Measurements from ENCODE around the gene STARD13.
"Not testable (repeated sequence)": the region's sequence is repeated elsewhere in the genome, so short reads cannot be mapped to it uniquely, and the experiment has no call there.

The STARD13 gene

GRCh38 chr13:33191425-33192210, 93.9 kb downstream of the STARD13 start:
- DNase-seq = no peak

- DNase-seq = no peak
Measured at GRCh38 chr13:33189470-33189869, 96.1 kb downstream of the STARD13 start.

GRCh38 chr13:33188093-33188882, 97.3 kb downstream of the STARD13 start:
- DNase-seq = no peak

- no peak for DNase-seq
Measured at GRCh38 chr13:33186861-33187291, 98.7 kb downstream of the STARD13 start.

GRCh38 chr13:33185853-33186252, 99.7 kb downstream of the STARD13 start:
- no peak for DNase-seq

GRCh38 chr13:33184530-33184929, 101.0 kb downstream of the STARD13 start:
- no peak for DNase-seq

GRCh38 chr13:33184112-33184490, 101.5 kb downstream of the STARD13 start:
- no peak for DNase-seq

- no peak for DNase-seq
Measured at GRCh38 chr13:33183431-33184111, 102.0 kb downstream of the STARD13 start.

GRCh38 chr13:33182729-33183128, 102.8 kb downstream of the STARD13 start:
- DNase-seq = no peak

- no peak for DNase-seq
Measured at GRCh38 chr13:33181264-33181663, 104.3 kb downstream of the STARD13 start.

GRCh38 chr13:33180122-33180804, 105.3 kb downstream of the STARD13 start:
- no peak for DNase-seq

- DNase-seq = no peak
Measured at GRCh38 chr13:33179463-33179862, 106.1 kb downstream of the STARD13 start.

GRCh38 chr13:33178209-33178840, 107.2 kb downstream of the STARD13 start:
- no peak for DNase-seq

GRCh38 chr13:33177340-33178208, 108.0 kb downstream of the STARD13 start:
- not testable (repeated sequence) for DNase-seq

- DNase-seq = no peak
Measured at GRCh38 chr13:33176526-33176925, 109.0 kb downstream of the STARD13 start.

- no peak for DNase-seq
Measured at GRCh38 chr13:33175991-33176390, 109.6 kb downstream of the STARD13 start.

- DNase-seq = no peak
Measured at GRCh38 chr13:33174931-33175330, 110.6 kb downstream of the STARD13 start.

- DNase-seq = no peak
Measured at GRCh38 chr13:33174491-33174890, 111.1 kb downstream of the STARD13 start.

- no peak for DNase-seq
Measured at GRCh38 chr13:33172911-33173310, 112.6 kb downstream of the STARD13 start.

GRCh38 chr13:33172400-33172799, 113.2 kb downstream of the STARD13 start:
- DNase-seq = no peak

GRCh38 chr13:33169273-33169980, 116.1 kb downstream of the STARD13 start:
- DNase-seq = no peak

All from activated T-cell treated with anti-CD3 and anti-CD28 coated beads, Interleukin-2, amount 50 U/mL, for 48 hours (primary cell).